Measurements from ENCODE around the gene ATP8A2. TPM values are rescaled to one million over a fixed set of nuclear protein-coding genes. Genes with fewer than 3 reads are reported as not detected.
"Not testable (repeated sequence)": the region's sequence is repeated elsewhere in the genome, so short reads cannot be mapped to it uniquely, and the experiment has no call there.

Gene ATP8A2
- total RNA-seq, 6 donors from 2014 or later, result 0.55 to 1.5 (median 0.87) TPM

- H3K9me3 ChIP-seq, result no peaks in the 10 kb centered on the region
- ATAC-seq (ENCODE audit: low FRiP score in 2 of 2), result no peak
- H3K4me3 ChIP-seq, result no peak overlapping the region
- no peaks in the 10 kb centered on the region for H3K4me1 ChIP-seq
- H3K27me3 ChIP-seq, result no peaks in the 10 kb centered on the region
- WGBS, 2 donors, result 65 to 77% methylated on average over 5 of the region's 5 CpGs
- H3K36me3 ChIP-seq, result no peaks in the 10 kb centered on the region
- DNase-seq, result no peak
- no peak overlapping the region for H3K27ac ChIP-seq
- TF ChIP-seq, protein P1, sequence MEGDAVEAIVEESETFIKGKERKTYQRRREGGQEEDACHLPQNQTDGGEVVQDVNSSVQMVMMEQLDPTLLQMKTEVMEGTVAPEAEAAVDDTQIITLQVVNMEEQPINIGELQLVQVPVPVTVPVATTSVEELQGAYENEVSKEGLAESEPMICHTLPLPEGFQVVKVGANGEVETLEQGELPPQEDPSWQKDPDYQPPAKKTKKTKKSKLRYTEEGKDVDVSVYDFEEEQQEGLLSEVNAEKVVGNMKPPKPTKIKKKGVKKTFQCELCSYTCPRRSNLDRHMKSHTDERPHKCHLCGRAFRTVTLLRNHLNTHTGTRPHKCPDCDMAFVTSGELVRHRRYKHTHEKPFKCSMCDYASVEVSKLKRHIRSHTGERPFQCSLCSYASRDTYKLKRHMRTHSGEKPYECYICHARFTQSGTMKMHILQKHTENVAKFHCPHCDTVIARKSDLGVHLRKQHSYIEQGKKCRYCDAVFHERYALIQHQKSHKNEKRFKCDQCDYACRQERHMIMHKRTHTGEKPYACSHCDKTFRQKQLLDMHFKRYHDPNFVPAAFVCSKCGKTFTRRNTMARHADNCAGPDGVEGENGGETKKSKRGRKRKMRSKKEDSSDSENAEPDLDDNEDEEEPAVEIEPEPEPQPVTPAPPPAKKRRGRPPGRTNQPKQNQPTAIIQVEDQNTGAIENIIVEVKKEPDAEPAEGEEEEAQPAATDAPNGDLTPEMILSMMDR (IDR thresholded peaks at IDR 0.05), result no peak
- no peak for TF ChIP-seq POLR2A (IDR thresholded peaks at IDR 0.05)
- TF ChIP-seq EP300 (IDR thresholded peaks at IDR 0.05), result no peak
- TF ChIP-seq POLR2AphosphoS5 (IDR thresholded peaks at IDR 0.05), result no peak
Observed at GRCh38 chr13:25771202-25771601, 399.4 kb downstream of the ATP8A2 start.

DNA sequence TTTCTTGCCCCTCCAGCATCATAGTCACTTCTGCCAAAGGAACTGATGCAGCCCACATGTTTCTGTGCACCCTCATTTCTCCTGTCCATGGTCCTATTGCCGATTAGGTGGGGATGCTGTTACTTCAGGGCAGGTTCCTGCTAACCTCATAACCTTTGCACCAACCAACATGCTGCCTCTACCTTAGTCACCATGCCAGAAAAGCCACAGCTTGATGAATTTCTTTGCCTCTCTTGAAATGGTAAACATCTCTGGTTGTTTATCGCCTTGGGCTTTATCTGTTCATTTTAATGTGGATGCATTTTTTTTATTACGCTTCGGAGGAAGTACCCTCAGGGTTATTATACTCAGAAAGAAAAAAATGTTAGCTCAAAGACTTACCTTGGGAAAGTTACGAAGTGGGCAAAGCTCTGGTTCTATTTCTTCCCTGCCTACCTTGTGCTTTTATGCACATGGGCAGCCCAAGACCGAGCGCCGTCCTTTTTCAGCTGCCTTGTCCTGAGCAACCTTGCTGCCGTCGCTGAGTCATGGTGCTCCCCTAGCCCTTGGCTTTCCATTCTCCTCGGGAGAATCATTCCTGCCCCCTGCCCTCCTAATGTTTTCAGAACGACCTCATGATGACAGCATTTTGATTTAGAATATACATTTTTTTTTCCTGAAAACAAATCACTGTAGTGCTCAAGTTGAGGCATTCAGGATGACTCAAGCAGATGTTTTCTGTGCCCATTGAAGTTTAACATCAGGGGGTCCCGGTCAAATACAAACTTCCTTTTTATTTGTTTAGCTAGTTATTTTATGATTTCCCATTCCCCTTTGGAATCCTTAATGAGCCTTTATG, 400.1 kb downstream of the ATP8A2 start:
- TF ChIP-seq POLR2A (IDR thresholded peaks at IDR 0.05) (no peak), EP300 (IDR thresholded peaks at IDR 0.05) (no peak), POLR2AphosphoS5 (IDR thresholded peaks at IDR 0.05) (no peak)
- Histone ChIP-seq H3K4me1 (no peaks in the 10 kb centered on the region), H3K27me3 (no peaks in the 10 kb centered on the region), H3K27ac (no peak overlapping the region), H3K9me3 (no peaks in the 10 kb centered on the region), H3K4me3 (no peak overlapping the region), H3K36me3 (no peaks in the 10 kb centered on the region)
- 77% methylated on average over 13 of the region's 13 CpGs for WGBS, 2 donors
- DNase-seq (no peak), ATAC-seq (ENCODE audit: low FRiP score in 2 of 2) (no peak)

DNA sequence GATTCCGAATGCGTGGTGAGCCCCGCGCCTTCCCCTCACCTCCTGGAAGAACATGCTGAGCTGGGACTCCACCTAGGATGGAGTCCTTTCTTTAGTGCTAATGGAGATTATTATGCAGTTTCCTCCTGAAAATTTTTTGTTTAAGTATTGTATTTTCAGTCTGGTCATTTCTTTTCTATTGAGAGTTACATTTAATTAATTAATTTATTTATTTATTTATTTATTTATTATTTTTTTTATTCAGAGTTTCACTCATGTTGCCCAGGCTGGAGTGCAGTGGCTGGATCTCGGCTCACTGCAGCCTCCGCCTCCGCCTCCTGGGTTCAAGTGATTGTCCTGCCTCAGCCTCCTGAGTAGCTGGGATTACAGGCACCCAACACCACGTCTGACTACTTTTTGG, 400.8 kb downstream of the ATP8A2 start:
- H3K4me1 ChIP-seq; H3K36me3 ChIP-seq; H3K27ac ChIP-seq; H3K4me3 ChIP-seq; DNase-seq; ATAC-seq (ENCODE audit: low FRiP score in 2 of 2); H3K9me3 ChIP-seq; H3K27me3 ChIP-seq: not testable (repeated sequence)
- WGBS, 2 donors, result 96 to 98% methylated on average over 8 of the region's 8 CpGs

DNA sequence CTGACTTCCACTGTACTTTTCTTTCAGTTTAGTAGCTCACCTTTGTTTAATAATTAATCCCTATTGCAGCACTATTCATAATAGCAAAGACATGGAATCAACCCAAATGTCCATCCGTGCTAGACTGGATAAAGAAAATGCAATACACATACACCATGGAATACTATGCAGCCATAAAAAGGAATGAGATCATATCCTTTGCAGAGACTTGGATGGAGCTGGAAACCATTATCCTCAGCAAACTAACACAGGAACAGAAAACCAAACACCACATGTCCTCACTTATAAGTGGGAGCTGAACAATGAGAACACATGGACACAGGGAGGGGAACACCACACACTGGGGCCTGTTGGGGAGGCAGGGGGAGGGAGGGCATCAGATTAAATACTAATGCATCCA, 402.3 kb downstream of the ATP8A2 start:
- not testable (repeated sequence) for H3K4me1 ChIP-seq; H3K36me3 ChIP-seq; ATAC-seq (ENCODE audit: low FRiP score in 2 of 2); DNase-seq; H3K27ac ChIP-seq; H3K9me3 ChIP-seq; H3K27me3 ChIP-seq; H3K4me3 ChIP-seq
- 54 to 80% methylated on average over 1 of the region's 1 CpG for WGBS, 2 donors

DNA sequence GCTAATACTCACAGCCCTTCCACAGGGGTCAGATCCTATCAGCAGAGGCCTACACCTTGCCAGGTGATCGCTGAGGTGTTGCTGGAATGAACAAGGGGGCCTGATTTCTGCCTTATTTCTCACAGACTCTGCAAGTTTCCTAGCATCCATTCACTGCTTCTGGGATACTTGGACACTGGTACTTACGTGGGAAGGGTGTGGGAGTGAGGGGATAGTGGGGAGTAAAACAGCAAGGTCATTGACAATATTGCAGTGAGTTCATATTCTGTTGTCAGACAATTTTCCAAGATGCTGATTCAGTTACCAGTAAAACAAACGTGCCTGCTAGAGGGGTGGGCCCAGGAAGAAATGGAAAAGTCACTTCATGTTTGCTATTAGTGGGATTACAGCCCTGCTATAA, 403.5 kb downstream of the ATP8A2 start:
- no peak overlapping the region for H3K4me3 ChIP-seq
- no peaks in the 10 kb centered on the region for H3K27me3 ChIP-seq
- H3K4me1 ChIP-seq, result no peaks in the 10 kb centered on the region
- no peaks in the 10 kb centered on the region for H3K9me3 ChIP-seq
- DNase-seq (no peak), ATAC-seq (ENCODE audit: low FRiP score in 2 of 2) (no peak)
- WGBS, 2 donors, result 78% methylated on average over 3 of the region's 3 CpGs
- TF ChIP-seq, protein P1 (IDR thresholded peaks at IDR 0.05), result no peak
- no peak for TF ChIP-seq POLR2A (IDR thresholded peaks at IDR 0.05)
- TF ChIP-seq POLR2AphosphoS5 (IDR thresholded peaks at IDR 0.05), result no peak
- TF ChIP-seq EP300 (IDR thresholded peaks at IDR 0.05), result no peak
- no peaks in the 10 kb centered on the region for H3K36me3 ChIP-seq
- H3K27ac ChIP-seq, result no peak overlapping the region

- no peaks in the 10 kb centered on the region for H3K4me1 ChIP-seq
- H3K27ac ChIP-seq, result no peak overlapping the region
- TF ChIP-seq POLR2AphosphoS5 (IDR thresholded peaks at IDR 0.05) (no peak), EP300 (IDR thresholded peaks at IDR 0.05) (no peak), POLR2A (IDR thresholded peaks at IDR 0.05) (no peak)
- TF ChIP-seq, protein P1 (IDR thresholded peaks at IDR 0.05), result no peak
- WGBS, 2 donors, result 63 to 71% methylated on average over 4 of the region's 4 CpGs
- H3K4me3 ChIP-seq, result no peak overlapping the region
- ATAC-seq (ENCODE audit: low FRiP score in 2 of 2) (no peak), DNase-seq (no peak)
- no peaks in the 10 kb centered on the region for H3K27me3 ChIP-seq
- no peaks in the 10 kb centered on the region for H3K9me3 ChIP-seq
- no peaks in the 10 kb centered on the region for H3K36me3 ChIP-seq
Observed at GRCh38 chr13:25775986-25776385, 404.2 kb downstream of the ATP8A2 start.

Data from upper lobe of left lung (tissue), 6 donors.